Neural progenitor cell (in vitro differentiated cells): ENCODE measurements around the gene LTBP1. TPM values are rescaled to one million over a fixed set of nuclear protein-coding genes. Genes with fewer than 3 reads are reported as not detected.

ENCODE experiments used
- DNase-seq: peaks from one replicate; pipeline ENCODE4 v3.0.0-alpha.2; 2016; ENCODE audit warnings: low spot score
- H2AFZ ChIP-seq: fragments of 200-600 bp; sonication (generic); replicated peaks from 2 replicates; pipeline ENCODE4 v1.6.1; 2016; ENCODE audit warnings: antibody characterized with exemption
- H3F3A ChIP-seq: fragments of 200-600 bp; sonication (generic); 2 replicates; pipeline ENCODE4 v1.6.1; 2016; ENCODE audit warnings: antibody characterized with exemption, low read depth
- H3K27ac ChIP-seq: fragments of 200-600 bp; sonication (generic); 2 replicates; pipeline ENCODE4 v1.5.1; 2016; ENCODE audit warnings: mild to moderate bottlenecking
- H3K27me3 ChIP-seq: fragments of 200-600 bp; sonication (generic); 2 replicates; pipeline ENCODE4 v1.6.1; 2016; ENCODE audit warnings: mild to moderate bottlenecking, moderate library complexity
- H3K36me3 ChIP-seq: fragments of 200-600 bp; sonication (generic); 2 replicates; pipeline ENCODE4 v1.5.1; 2016
- H3K4me1 ChIP-seq: fragments of 200-600 bp; sonication (generic); 2 replicates; pipeline ENCODE4 v1.6.1; 2016; ENCODE audit warnings: mixed run types
- H3K4me2 ChIP-seq: fragments of 200-600 bp; sonication (generic); 2 replicates; pipeline ENCODE4 v1.6.1; 2016
- H3K4me3 ChIP-seq: fragments of 200-600 bp; sonication (generic); 2 replicates; pipeline ENCODE4 v1.5.1; 2016
- H3K79me2 ChIP-seq: fragments of 200-600 bp; sonication (generic); 2 replicates; pipeline ENCODE4 v1.6.1; 2016; ENCODE audit warnings: low read depth
- H3K9ac ChIP-seq: fragments of 200-600 bp; sonication (generic); 2 replicates; pipeline ENCODE4 v1.6.1; 2016
- H3K9me3 ChIP-seq: fragments of 200-600 bp; sonication (generic); 2 replicates; pipeline ENCODE4 v1.5.1; 2016; ENCODE audit warnings: low read depth
- H4K20me1 ChIP-seq: fragments of 200-600 bp; sonication (generic); 2 replicates; pipeline ENCODE4 v1.6.1; 2016; ENCODE audit warnings: low read depth
- H3K27ac Mint-ChIP-seq: 3 replicates; pipeline ENCODE4 v1.8.0; 2021; ENCODE audit warnings: mixed read lengths
- H3K27me3 Mint-ChIP-seq: 2 replicates; pipeline ENCODE4 v1.8.0; 2022; ENCODE audit warnings: low read depth, mild to moderate bottlenecking, inconsistent platforms, moderate library complexity, mixed read lengths; ENCODE audit not compliant: insufficient read depth
- H3K36me3 Mint-ChIP-seq: 3 replicates; pipeline ENCODE4 v1.8.0; 2021; ENCODE audit warnings: mixed read lengths
- H3K4me1 Mint-ChIP-seq: 3 replicates; pipeline ENCODE4 v1.8.0; 2021; ENCODE audit warnings: mixed read lengths
- H3K4me3 Mint-ChIP-seq: 3 replicates; pipeline ENCODE4 v1.8.0; 2021; ENCODE audit warnings: mild to moderate bottlenecking, moderate library complexity, mixed read lengths
- H3K9me3 Mint-ChIP-seq: 3 replicates; pipeline ENCODE4 v1.8.0; 2020; ENCODE audit warnings: mixed read lengths
- CTCF ChIP-seq: fragments of 200-600 bp; sonication (generic); IDR thresholded peaks from 2 replicates; pipeline ENCODE4 v1.5.1; 2017; ENCODE audit warnings: antibody characterized with exemption, mild to moderate bottlenecking
- EZH2 ChIP-seq: fragments of 200-600 bp; sonication (generic); IDR thresholded peaks from 2 replicates; pipeline ENCODE4 v1.6.1; 2017; ENCODE audit warnings: antibody characterized with exemption, mild to moderate bottlenecking, moderate library complexity
- EZH2phosphoT487 ChIP-seq: fragments of 200-600 bp; sonication (generic); IDR thresholded peaks from 2 replicates; pipeline ENCODE4 v1.6.1; 2017; ENCODE audit warnings: antibody characterized with exemption
- total RNA-seq: library from RNA; depleted of rRNA; stranded (reverse); fragments of >200 nt; gene quantifications from 2 replicates; pipeline ENCODE4 v1.2.3, GENCODE V29; 2015; ENCODE audit warnings: low replicate concordance

The LTBP1 gene
- total RNA-seq, 1 donor from 2014 or later: 50.5 TPM

- H3K36me3 ChIP-seq: no peaks in the 10 kb centered on the region
These were observed 147.6 kb downstream of the LTBP1 start for GRCh38 chr2:33094303-33094702.

DNA sequence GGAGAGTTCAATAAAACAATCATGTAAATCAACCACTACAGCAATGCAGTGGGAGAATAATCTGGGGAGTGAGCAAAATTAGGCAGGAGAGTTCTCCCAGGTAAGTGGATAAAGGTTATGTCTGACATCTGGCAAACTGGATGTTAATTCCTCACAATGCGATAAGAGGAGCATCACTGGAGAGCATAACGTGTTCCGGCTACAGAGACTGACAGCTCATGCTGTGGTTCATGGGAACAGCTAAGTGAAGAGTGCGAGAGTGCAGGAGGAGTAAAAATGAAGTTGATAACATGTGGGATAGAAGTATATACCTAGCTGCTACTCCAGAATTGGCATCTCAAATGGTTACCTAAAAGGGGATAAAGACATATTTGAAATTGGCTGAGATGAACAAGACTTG is 153.2 kb downstream of the LTBP1 start:
- Histone ChIP-seq H3K4me1 (no peaks in the 10 kb centered on the region), H3K27me3 (no peaks in the 10 kb centered on the region), H3K79me2 (no peaks in the 10 kb centered on the region), H3K9ac (no peak overlapping the region), H4K20me1 (no peaks in the 10 kb centered on the region), H3K4me2 (no peak overlapping the region), H2AFZ (no peak overlapping the region), H3K9me3 (no peaks in the 10 kb centered on the region), H3F3A (no peaks in the 10 kb centered on the region), H3K27ac (no peak overlapping the region), H3K4me3 (no peak overlapping the region), H3K36me3 (no peaks in the 10 kb centered on the region)
- Mint-ChIP-seq H3K36me3 (no peaks in the 10 kb centered on the region), H3K4me3 (no peak overlapping the region), H3K27me3 (no peaks in the 10 kb centered on the region), H3K27ac (peak overlapping the region; percentile 39), H3K9me3 (no peaks in the 10 kb centered on the region), H3K4me1 (peaks cover 14% of the 10 kb centered on the region)
- TF ChIP-seq CTCF: no peak
- no peak for TF ChIP-seq EZH2
- no peak for DNase-seq

More at GRCh38 chr2:33094303-33094702, 147.6 kb downstream of the LTBP1 start:
- no peaks in the 10 kb centered on the region for H3F3A ChIP-seq
- H3K4me1 Mint-ChIP-seq: no peaks in the 10 kb centered on the region
- H3K36me3 Mint-ChIP-seq: no peaks in the 10 kb centered on the region
- no peak overlapping the region for H2AFZ ChIP-seq
- no peaks in the 10 kb centered on the region for H3K9me3 Mint-ChIP-seq
- H3K27ac Mint-ChIP-seq: no peak overlapping the region
- H3K27ac ChIP-seq: no peak overlapping the region
- H3K4me1 ChIP-seq: no peaks in the 10 kb centered on the region
- H4K20me1 ChIP-seq: no peaks in the 10 kb centered on the region
- DNase-seq: no peak
- no peak overlapping the region for H3K4me2 ChIP-seq
- H3K4me3 Mint-ChIP-seq: no peak overlapping the region
- H3K27me3 ChIP-seq: no peaks in the 10 kb centered on the region
- no peak overlapping the region for H3K4me3 ChIP-seq
- H3K9me3 ChIP-seq: no peaks in the 10 kb centered on the region
- no peaks in the 10 kb centered on the region for H3K79me2 ChIP-seq
- no peak overlapping the region for H3K9ac ChIP-seq
- TF ChIP-seq EZH2phosphoT487: no peak
- TF ChIP-seq EZH2: no peak
- no peak for TF ChIP-seq CTCF
- no peaks in the 10 kb centered on the region for H3K27me3 Mint-ChIP-seq

DNA sequence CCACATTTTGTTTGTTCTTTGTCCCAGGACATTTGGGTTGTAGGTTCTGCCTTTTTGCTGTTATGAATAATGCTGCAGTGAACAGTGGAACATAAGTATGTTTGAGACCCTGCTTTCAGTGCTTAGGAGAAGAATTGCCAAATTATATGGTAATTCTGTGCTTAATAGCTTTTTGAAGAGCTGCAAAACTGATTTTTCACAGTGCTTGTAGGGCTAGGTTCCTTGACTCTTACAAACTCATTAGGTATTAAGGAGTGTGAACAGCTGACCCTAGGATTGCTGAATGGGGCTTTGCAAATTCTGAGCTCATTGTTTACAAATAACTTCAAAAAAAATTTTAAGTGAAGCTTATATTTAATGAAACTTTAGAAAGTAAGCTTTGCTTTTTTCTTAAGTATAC is 154.2 kb downstream of the LTBP1 start:
- Mint-ChIP-seq H3K36me3 (peaks cover 1% of the 10 kb centered on the region), H3K27ac (no peak overlapping the region), H3K9me3 (peaks cover 1% of the 10 kb centered on the region), H3K4me1 (peaks cover 15% of the 10 kb centered on the region), H3K27me3 (no peaks in the 10 kb centered on the region), H3K4me3 (no peak overlapping the region)
- H3K79me2 ChIP-seq: no peaks in the 10 kb centered on the region
- no peaks in the 10 kb centered on the region for H3K9me3 ChIP-seq
- no peak for DNase-seq
- no peaks in the 10 kb centered on the region for H3K27me3 ChIP-seq
- H2AFZ ChIP-seq: no peak overlapping the region
- no peaks in the 10 kb centered on the region for H3K36me3 ChIP-seq
- H3K4me3 ChIP-seq: no peak overlapping the region
- no peaks in the 10 kb centered on the region for H3K4me1 ChIP-seq
- no peak overlapping the region for H3K4me2 ChIP-seq
- no peaks in the 10 kb centered on the region for H3F3A ChIP-seq
- no peak overlapping the region for H3K9ac ChIP-seq
- TF ChIP-seq EZH2phosphoT487 (no peak), EZH2 (no peak), CTCF (no peak)
- no peak overlapping the region for H3K27ac ChIP-seq
- H4K20me1 ChIP-seq: no peaks in the 10 kb centered on the region
